ENCODE results near the gene KNCN. TPM values are rescaled to one million over a fixed set of nuclear protein-coding genes. Genes with fewer than 3 reads are reported as not detected.

Gene KNCN
- not detected in 2 replicates for total RNA-seq
- total RNA-seq (2013): not detected
- polyA plus RNA-seq: not detected in 2 replicates
- not detected in 2 replicates for polyA minus RNA-seq

- no peaks in the 10 kb centered on the region for H3K36me3 ChIP-seq (replicated peaks in 1 of 2; ENCODE audit: control extremely low read depth in 1 of 2, control insufficient read depth in 1 of 2, extremely low read depth in 1 of 2, insufficient read depth in 2 of 2, low read length in 1 of 2)
- intact Hi-C loops (cut with micrococcal nuclease): no loop called here
- DNase-seq: no peak
- Mint-ChIP-seq H3K27ac (no peak within 1 kb of the TSS), H3K4me3 (no peak within 1 kb of the TSS), H3K4me1 (peaks cover 2% of the 10 kb centered on the region), H3K9me3 (ENCODE audit: insufficient read depth) (no peaks in the 10 kb centered on the region), H3K27me3 (peaks cover 26% of the 10 kb centered on the region)
- no peak for TF ChIP-seq EZH2 (IDR thresholded peaks at IDR 0.05; ENCODE audit: borderline replicate concordance, insufficient read depth, low read depth, low read length, poor library complexity, severe bottlenecking)
- TF ChIP-seq, protein P1, sequence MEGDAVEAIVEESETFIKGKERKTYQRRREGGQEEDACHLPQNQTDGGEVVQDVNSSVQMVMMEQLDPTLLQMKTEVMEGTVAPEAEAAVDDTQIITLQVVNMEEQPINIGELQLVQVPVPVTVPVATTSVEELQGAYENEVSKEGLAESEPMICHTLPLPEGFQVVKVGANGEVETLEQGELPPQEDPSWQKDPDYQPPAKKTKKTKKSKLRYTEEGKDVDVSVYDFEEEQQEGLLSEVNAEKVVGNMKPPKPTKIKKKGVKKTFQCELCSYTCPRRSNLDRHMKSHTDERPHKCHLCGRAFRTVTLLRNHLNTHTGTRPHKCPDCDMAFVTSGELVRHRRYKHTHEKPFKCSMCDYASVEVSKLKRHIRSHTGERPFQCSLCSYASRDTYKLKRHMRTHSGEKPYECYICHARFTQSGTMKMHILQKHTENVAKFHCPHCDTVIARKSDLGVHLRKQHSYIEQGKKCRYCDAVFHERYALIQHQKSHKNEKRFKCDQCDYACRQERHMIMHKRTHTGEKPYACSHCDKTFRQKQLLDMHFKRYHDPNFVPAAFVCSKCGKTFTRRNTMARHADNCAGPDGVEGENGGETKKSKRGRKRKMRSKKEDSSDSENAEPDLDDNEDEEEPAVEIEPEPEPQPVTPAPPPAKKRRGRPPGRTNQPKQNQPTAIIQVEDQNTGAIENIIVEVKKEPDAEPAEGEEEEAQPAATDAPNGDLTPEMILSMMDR (IDR thresholded peaks at IDR 0.05): no peak
- H3K4me2 ChIP-seq (replicated peaks; ENCODE audit: low read depth, low read length, poor library complexity, severe bottlenecking): no peak within 1 kb of the TSS
- peaks cover 0 to 8% (median 0%) of the 10 kb centered on the region in 4 experiments for H3K27me3 ChIP-seq (replicated peaks in 1 of 4; ENCODE audit: control extremely low read depth in 1 of 4, control insufficient read depth in 3 of 4, insufficient read depth in 4 of 4, low read length in 3 of 4)
- no peaks in the 10 kb centered on the region for H3K9me3 ChIP-seq (ENCODE audit: control extremely low read depth in 1 of 3, control insufficient read depth in 2 of 3, insufficient read depth in 1 of 3, low read length in 2 of 3)
- WGBS (ENCODE audit: insufficient coverage): 66% methylated on average over 5 of the region's 6 CpGs
- no peak within 1 kb of the TSS for H3K4me3 ChIP-seq (ENCODE audit: control extremely low read depth in 1 of 5, extremely low read depth in 1 of 5, insufficient read depth in 1 of 5, low read depth in 2 of 5, low read length in 4 of 5)
- no peak within 1 kb of the TSS for H2AFZ ChIP-seq (ENCODE audit: insufficient read depth, low read depth, low read length, poor library complexity, severe bottlenecking)
- ATAC-seq (ENCODE audit: low read depth): no peak
- H4K20me1 ChIP-seq (ENCODE audit: control insufficient read depth, insufficient read depth, low read length, poor library complexity, severe bottlenecking): no peaks in the 10 kb centered on the region
- POLR2A ChIA-PET: no interaction called here
- CTCF ChIA-PET: no interaction called here
- H3K9ac ChIP-seq (ENCODE audit: low read length): no peak within 1 kb of the TSS
- H3K27ac ChIP-seq (ENCODE audit: low read length in 2 of 2): no peak within 1 kb of the TSS
- H3K79me2 ChIP-seq (ENCODE audit: control insufficient read depth, insufficient read depth, low read length): no peaks in the 10 kb centered on the region
- no peaks in the 10 kb centered on the region for H3K4me1 ChIP-seq (ENCODE audit: control insufficient read depth in 2 of 2, insufficient read depth in 2 of 2, low read length in 2 of 2)
Observed at GRCh38 chr1:46551597-46552095, at the start of gene KNCN. KNCN (minus strand) TSS chr1:46551647; CDS start chr1:46551215, 432 bp downstream.

GRCh38 chr1:46599059-46599970 lies 47.9 kb upstream of the KNCN start:
- Histone ChIP-seq H2AFZ (ENCODE audit: insufficient read depth, low read depth, low read length, poor library complexity, severe bottlenecking) (no peak overlapping the region), H3K27me3 (replicated peaks in 1 of 4; ENCODE audit: control extremely low read depth in 1 of 4, control insufficient read depth in 3 of 4, insufficient read depth in 4 of 4, low read length in 3 of 4) (no peaks in the 10 kb centered on the region), H3K9me3 (ENCODE audit: control extremely low read depth in 1 of 3, control insufficient read depth in 2 of 3, insufficient read depth in 1 of 3, low read length in 2 of 3) (no peaks in the 10 kb centered on the region), H3K4me1 (ENCODE audit: control insufficient read depth in 2 of 2, insufficient read depth in 2 of 2, low read length in 2 of 2) (peaks cover 16 to 20% of the 10 kb centered on the region in 2 donors), H3K27ac (ENCODE audit: low read length in 2 of 2) (no peak overlapping the region), H3K4me2 (replicated peaks; ENCODE audit: low read depth, low read length, poor library complexity, severe bottlenecking) (no peak overlapping the region), H3K36me3 (replicated peaks in 1 of 2; ENCODE audit: control extremely low read depth in 1 of 2, control insufficient read depth in 1 of 2, extremely low read depth in 1 of 2, insufficient read depth in 2 of 2, low read length in 1 of 2) (peaks cover 0 to 4% of the 10 kb centered on the region in 2 experiments), H4K20me1 (ENCODE audit: control insufficient read depth, insufficient read depth, low read length, poor library complexity, severe bottlenecking) (no peaks in the 10 kb centered on the region), H3K9ac (ENCODE audit: low read length) (no peak overlapping the region), H3K79me2 (ENCODE audit: control insufficient read depth, insufficient read depth, low read length) (peaks cover 17% of the 10 kb centered on the region), H3K4me3 (ENCODE audit: control extremely low read depth in 1 of 5, extremely low read depth in 1 of 5, insufficient read depth in 1 of 5, low read depth in 2 of 5, low read length in 4 of 5) (no peak overlapping the region)
- WGBS (ENCODE audit: insufficient coverage): 98% methylated on average over 7 of the region's 9 CpGs
- no peaks in the 10 kb centered on the region for H3K27me3 Mint-ChIP-seq
- H3K4me1 Mint-ChIP-seq: peaks cover 37% of the 10 kb centered on the region
- H3K27ac Mint-ChIP-seq: no peak overlapping the region
- TF ChIP-seq, protein P1 (IDR thresholded peaks at IDR 0.05): no peak
- TF ChIP-seq EZH2 (IDR thresholded peaks at IDR 0.05; ENCODE audit: borderline replicate concordance, insufficient read depth, low read depth, low read length, poor library complexity, severe bottlenecking): no peak
- H3K4me3 Mint-ChIP-seq: no peak overlapping the region
- POLR2A ChIA-PET: no interaction called here
- ATAC-seq (ENCODE audit: low read depth) (no peak), DNase-seq (no peak)
- no peaks in the 10 kb centered on the region for H3K9me3 Mint-ChIP-seq (ENCODE audit: insufficient read depth)
- CTCF ChIA-PET: no interaction called here
- intact Hi-C loops (cut with micrococcal nuclease): no loop called here
